K562 (cell line): ENCODE data around the gene GOLT1A.

ENCODE experiments used
- FOS ChIP-seq: IDR thresholded peaks from 3 replicates; pipeline ENCODE4 v1.6.1; 2011; ENCODE audit not compliant: insufficient read length; ENCODE audit errors: extremely low read depth
- MXI1 ChIP-seq: IDR thresholded peaks from 2 replicates; pipeline ENCODE4 v1.6.1; 2011; ENCODE audit warnings: low read depth, mild to moderate bottlenecking, improper control_type of control experiment, low read length
- NCOA1 ChIP-seq: fragments of 450-650 bp; IDR thresholded peaks from 2 replicates; pipeline ENCODE4 v1.6.1; 2016; ENCODE audit warnings: low read depth
- NR2C2 ChIP-seq, 2 experiments: fragments of 200-800 bp in 1 of 2; sonication (Bioruptor generic) in 1 of 2; sonication (generic) in 1 of 2; formaldehyde crosslinking in 1 of 2; IDR thresholded peaks; 2 replicates each; pipeline versions ENCODE4 v1.6.1 to v1.8.0; 2016 to 2022; ENCODE audit warnings: mild to moderate bottlenecking in 1 of 2, missing compliant biosample characterization in 1 of 2, missing genetic modification characterization in 1 of 2, missing genetic modification reagents in 1 of 2
- POLR2A ChIP-seq: fragments of 450-650 bp; conservative IDR thresholded peaks from 2 replicates; pipeline ENCODE4 v1.6.1; 2016
- POLR2AphosphoS5 ChIP-seq: IDR thresholded peaks from 2 replicates; pipeline ENCODE4 v1.6.1; 2011; ENCODE audit warnings: mild to moderate bottlenecking, low read depth, low read length, moderate library complexity; ENCODE audit not compliant: control insufficient read depth, insufficient read depth
- RAD21 ChIP-seq, 2 experiments: fragments of 250-450 bp in 1 of 2; fragments of 450-650 bp in 1 of 2; sonication (Bioruptor Pico) in 1 of 2; formaldehyde crosslinking in 1 of 2; IDR thresholded peaks in 1 of 2; conservative IDR thresholded peaks in 1 of 2; 2 replicates each; pipeline versions ENCODE4 v1.4.0 to v1.8.0; 2020 to 2022; ENCODE audit warnings: mild to moderate bottlenecking in 2 of 2, moderate library complexity in 1 of 2
- SMAD1 ChIP-seq: fragments of 150-350 bp; IDR thresholded peaks from 2 replicates; pipeline ENCODE4 v1.6.1; 2014; ENCODE audit warnings: low read length, low read depth; ENCODE audit not compliant: partially characterized antibody
- U2AF2 ChIP-seq: fragments of 200-400 bp; formaldehyde crosslinking; optimal IDR thresholded peaks from 2 replicates; pipeline ENCODE3; 2017; ENCODE audit warnings: low read depth, mild to moderate bottlenecking, low read length
- ZNF121 ChIP-seq: sonication (generic); formaldehyde crosslinking; conservative IDR thresholded peaks from 2 replicates; pipeline ENCODE4 v1.8.0; 2022; ENCODE audit warnings: missing genetic modification reagents
- TF ChIP-seq, protein P1 (sequence below), 2 experiments: fragments of 450-650 bp in 1 of 2; sonication (generic) in 1 of 2; formaldehyde crosslinking in 1 of 2; IDR thresholded peaks in 1 of 2; conservative IDR thresholded peaks in 1 of 2; 2 replicates each; pipeline versions ENCODE4 v1.6.1 to v1.8.1; 2016 to 2023; ENCODE audit warnings: mild to moderate bottlenecking in 2 of 2, moderate library complexity in 2 of 2, inconsistent platforms in 1 of 2, missing genetic modification reagents in 1 of 2
- TF ChIP-seq, protein P2 (sequence below), 3 experiments: IDR thresholded peaks in 2 of 3; conservative IDR thresholded peaks in 1 of 3; 2 replicates each; pipeline ENCODE4 v1.5.1; 2011 to 2012; ENCODE audit warnings: low read length in 3 of 3, mild to moderate bottlenecking in 3 of 3, control low read depth in 2 of 3, improper control_type of control experiment in 1 of 3, inconsistent platforms in 1 of 3, low read depth in 1 of 3, mixed read lengths in 1 of 3, moderate library complexity in 1 of 3; ENCODE audit not compliant: insufficient read depth in 2 of 3
- TF ChIP-seq, protein P3 (sequence below): sonication (generic); formaldehyde crosslinking; IDR thresholded peaks from 2 replicates; pipeline ENCODE4 v1.8.0; 2022; ENCODE audit warnings: mild to moderate bottlenecking, low read depth, missing genetic modification reagents

DNA sequence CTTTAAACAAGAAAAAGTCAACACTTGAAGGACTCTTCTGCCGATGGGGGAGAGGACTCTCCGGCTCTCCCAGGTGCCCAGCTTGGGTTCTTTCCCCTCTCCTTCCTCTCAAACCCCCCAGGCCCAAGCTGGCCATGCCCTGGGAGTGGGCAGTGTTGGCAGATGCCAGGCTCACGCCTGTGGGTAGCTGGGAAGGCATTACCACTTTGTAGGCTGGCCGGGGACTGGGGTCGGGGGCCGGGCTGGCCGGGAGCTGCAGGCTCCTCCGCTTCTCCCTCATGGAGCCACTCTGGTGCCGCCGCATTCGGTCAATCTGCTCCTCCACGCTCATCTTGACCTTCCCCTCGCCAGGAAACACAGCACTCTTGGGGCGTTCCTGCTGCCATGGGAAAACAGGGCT, 16.4 kb upstream of the GOLT1A start:
- TF ChIP-seq, protein P1, sequence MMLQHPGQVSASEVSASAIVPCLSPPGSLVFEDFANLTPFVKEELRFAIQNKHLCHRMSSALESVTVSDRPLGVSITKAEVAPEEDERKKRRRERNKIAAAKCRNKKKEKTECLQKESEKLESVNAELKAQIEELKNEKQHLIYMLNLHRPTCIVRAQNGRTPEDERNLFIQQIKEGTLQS (IDR thresholded peaks at IDR 0.05), result no peak
- TF ChIP-seq, protein P1 (CRISPR knock-in tag; conservative IDR thresholded peaks at IDR 0.05), result no peak
- no peak for TF ChIP-seq ZNF121 (CRISPR knock-in tag)
- TF ChIP-seq, protein P2, sequence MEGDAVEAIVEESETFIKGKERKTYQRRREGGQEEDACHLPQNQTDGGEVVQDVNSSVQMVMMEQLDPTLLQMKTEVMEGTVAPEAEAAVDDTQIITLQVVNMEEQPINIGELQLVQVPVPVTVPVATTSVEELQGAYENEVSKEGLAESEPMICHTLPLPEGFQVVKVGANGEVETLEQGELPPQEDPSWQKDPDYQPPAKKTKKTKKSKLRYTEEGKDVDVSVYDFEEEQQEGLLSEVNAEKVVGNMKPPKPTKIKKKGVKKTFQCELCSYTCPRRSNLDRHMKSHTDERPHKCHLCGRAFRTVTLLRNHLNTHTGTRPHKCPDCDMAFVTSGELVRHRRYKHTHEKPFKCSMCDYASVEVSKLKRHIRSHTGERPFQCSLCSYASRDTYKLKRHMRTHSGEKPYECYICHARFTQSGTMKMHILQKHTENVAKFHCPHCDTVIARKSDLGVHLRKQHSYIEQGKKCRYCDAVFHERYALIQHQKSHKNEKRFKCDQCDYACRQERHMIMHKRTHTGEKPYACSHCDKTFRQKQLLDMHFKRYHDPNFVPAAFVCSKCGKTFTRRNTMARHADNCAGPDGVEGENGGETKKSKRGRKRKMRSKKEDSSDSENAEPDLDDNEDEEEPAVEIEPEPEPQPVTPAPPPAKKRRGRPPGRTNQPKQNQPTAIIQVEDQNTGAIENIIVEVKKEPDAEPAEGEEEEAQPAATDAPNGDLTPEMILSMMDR (IDR thresholded peaks at IDR 0.05 in 2 of 3, conservative IDR thresholded peaks at IDR 0.05 in 1 of 3; ENCODE audit: insufficient read depth in 2 of 3, low read depth in 1 of 3, low read length in 3 of 3), result no peak
- TF ChIP-seq NR2C2 (CRISPR knock-in tag; IDR thresholded peaks at IDR 0.05), result no peak
- no peak for TF ChIP-seq NR2C2 (tag; IDR thresholded peaks at IDR 0.05)
- no peak for TF ChIP-seq SMAD1
- no peak for TF ChIP-seq MXI1
- no peak for TF ChIP-seq FOS
- TF ChIP-seq, protein P3, sequence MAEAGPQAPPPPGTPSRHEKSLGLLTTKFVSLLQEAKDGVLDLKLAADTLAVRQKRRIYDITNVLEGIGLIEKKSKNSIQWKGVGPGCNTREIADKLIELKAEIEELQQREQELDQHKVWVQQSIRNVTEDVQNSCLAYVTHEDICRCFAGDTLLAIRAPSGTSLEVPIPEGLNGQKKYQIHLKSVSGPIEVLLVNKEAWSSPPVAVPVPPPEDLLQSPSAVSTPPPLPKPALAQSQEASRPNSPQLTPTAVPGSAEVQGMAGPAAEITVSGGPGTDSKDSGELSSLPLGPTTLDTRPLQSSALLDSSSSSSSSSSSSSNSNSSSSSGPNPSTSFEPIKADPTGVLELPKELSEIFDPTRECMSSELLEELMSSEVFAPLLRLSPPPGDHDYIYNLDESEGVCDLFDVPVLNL (CRISPR knock-in tag), result no peak
- no peak for TF ChIP-seq POLR2A
- TF ChIP-seq POLR2AphosphoS5, result no peak
- no peak for TF ChIP-seq RAD21 (CRISPR knock-in tag; conservative IDR thresholded peaks at IDR 0.05 in 1 of 2, IDR thresholded peaks at IDR 0.05 in 1 of 2)
- no peak for TF ChIP-seq NCOA1
- no peak for TF ChIP-seq U2AF2
